A549 (cell line): ENCODE results near the gene CFHR1.

ENCODE experiments used
- KDM5A ChIP-seq: fragments of 200-600 bp; sonication (generic); IDR thresholded peaks from 2 replicates; pipeline ENCODE4 v1.6.1; 2016; ENCODE audit warnings: antibody characterized with exemption, mild to moderate bottlenecking
- MAX ChIP-seq: IDR thresholded peaks from 2 replicates; pipeline ENCODE4 v1.6.1; 2012
- PHF8 ChIP-seq: fragments of 200-600 bp; sonication (generic); IDR thresholded peaks from 2 replicates; pipeline ENCODE4 v1.6.1; 2016; ENCODE audit warnings: low read depth, mild to moderate bottlenecking, antibody characterized with exemption, moderate library complexity, borderline replicate concordance
- RAD21 ChIP-seq, 2 experiments: fragments of >200 bp in 1 of 2; sonication (Bioruptor Twin) in 1 of 2; formaldehyde crosslinking in 1 of 2; IDR thresholded peaks in 1 of 2; conservative IDR thresholded peaks in 1 of 2; 2 replicates in 1 of 2; 3 replicates in 1 of 2; pipeline ENCODE4 v1.6.1; 2012 to 2018; ENCODE audit warnings: inconsistent platforms in 1 of 2
- ZNF302 ChIP-seq: fragments of 250-450 bp; sonication (Bioruptor Pico); IDR thresholded peaks from 2 replicates; pipeline ENCODE4 v1.9.0; 2021; ENCODE audit warnings: inconsistent platforms, mild to moderate bottlenecking, moderate library complexity
- TF ChIP-seq, protein P1 (sequence below): fragments of >200 bp; sonication (Bioruptor Twin); formaldehyde crosslinking; IDR thresholded peaks from 3 replicates; pipeline ENCODE4 v1.5.1; 2016

GRCh38 chr1:196858811-196859210, 39.3 kb downstream of the CFHR1 start:
- TF ChIP-seq MAX (no peak), ZNF302 (CRISPR knock-in tag) (no peak), KDM5A (no peak), PHF8 (no peak), RAD21 (conservative IDR thresholded peaks at IDR 0.05 in 1 of 2, IDR thresholded peaks at IDR 0.05 in 1 of 2) (no peak)
- TF ChIP-seq, protein P1, sequence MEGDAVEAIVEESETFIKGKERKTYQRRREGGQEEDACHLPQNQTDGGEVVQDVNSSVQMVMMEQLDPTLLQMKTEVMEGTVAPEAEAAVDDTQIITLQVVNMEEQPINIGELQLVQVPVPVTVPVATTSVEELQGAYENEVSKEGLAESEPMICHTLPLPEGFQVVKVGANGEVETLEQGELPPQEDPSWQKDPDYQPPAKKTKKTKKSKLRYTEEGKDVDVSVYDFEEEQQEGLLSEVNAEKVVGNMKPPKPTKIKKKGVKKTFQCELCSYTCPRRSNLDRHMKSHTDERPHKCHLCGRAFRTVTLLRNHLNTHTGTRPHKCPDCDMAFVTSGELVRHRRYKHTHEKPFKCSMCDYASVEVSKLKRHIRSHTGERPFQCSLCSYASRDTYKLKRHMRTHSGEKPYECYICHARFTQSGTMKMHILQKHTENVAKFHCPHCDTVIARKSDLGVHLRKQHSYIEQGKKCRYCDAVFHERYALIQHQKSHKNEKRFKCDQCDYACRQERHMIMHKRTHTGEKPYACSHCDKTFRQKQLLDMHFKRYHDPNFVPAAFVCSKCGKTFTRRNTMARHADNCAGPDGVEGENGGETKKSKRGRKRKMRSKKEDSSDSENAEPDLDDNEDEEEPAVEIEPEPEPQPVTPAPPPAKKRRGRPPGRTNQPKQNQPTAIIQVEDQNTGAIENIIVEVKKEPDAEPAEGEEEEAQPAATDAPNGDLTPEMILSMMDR, result no peak
